Panc1 (cell line): ENCODE measurements around the gene VASH2.

Experiments
- CTCF ChIP-seq: fragments of 450-650 bp; IDR thresholded peaks from 2 replicates; pipeline ENCODE4 v1.5.1; 2017; ENCODE audit warnings: mild to moderate bottlenecking
- POLR2AphosphoS5 ChIP-seq: IDR thresholded peaks from 2 replicates; pipeline ENCODE4 v1.6.1; 2012; ENCODE audit warnings: mild to moderate bottlenecking, low read depth, low read length, moderate library complexity
- REST ChIP-seq, 2 experiments: IDR thresholded peaks; 2 replicates each; pipeline ENCODE4 v1.6.1; 2011 to 2012; ENCODE audit warnings: low read depth in 2 of 2, control low read depth in 1 of 2, low read length in 1 of 2, mild to moderate bottlenecking in 1 of 2, moderate library complexity in 1 of 2; ENCODE audit not compliant: insufficient read depth in 1 of 2

DNA sequence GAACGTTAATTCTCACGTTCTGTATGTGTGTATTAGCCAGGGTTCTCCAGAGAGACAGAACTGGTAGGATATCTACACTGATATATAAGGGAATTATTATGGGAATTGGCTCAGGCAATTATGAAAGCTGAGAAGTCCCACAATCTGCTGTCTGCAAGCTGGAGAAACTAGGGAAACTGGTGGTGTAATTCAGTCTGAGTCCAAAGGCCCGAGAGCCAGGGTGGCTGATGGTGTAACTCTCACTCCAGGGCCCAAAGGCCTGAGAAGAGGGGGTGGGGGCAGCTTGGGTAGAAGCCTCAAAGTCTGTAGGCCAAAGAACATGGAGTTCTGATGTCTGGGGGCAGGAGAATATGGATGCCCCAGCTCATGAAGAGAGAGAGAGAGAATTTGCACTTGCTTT, 13.3 kb upstream of the VASH2 start:
- TF ChIP-seq CTCF (no peak), POLR2AphosphoS5 (no peak), REST (IDR thresholded peaks at IDR 0.05; ENCODE audit: insufficient read depth in 1 of 2, low read depth in 2 of 2, low read length in 1 of 2) (no peak)
